GM10266 (cell line): ENCODE measurements around the gene USP40.

ENCODE experiments used
- DNase-seq: peaks from one replicate; pipeline ENCODE4 v3.0.0; 2012; ENCODE audit errors: extremely low spot score
- TF ChIP-seq, protein P1 (sequence below): IDR thresholded peaks from 2 replicates; pipeline ENCODE4 v1.5.1; 2012; ENCODE audit warnings: mild to moderate bottlenecking, low read depth; ENCODE audit not compliant: control insufficient read depth, insufficient read depth; ENCODE audit errors: missing control alignments

Gene USP40

DNA sequence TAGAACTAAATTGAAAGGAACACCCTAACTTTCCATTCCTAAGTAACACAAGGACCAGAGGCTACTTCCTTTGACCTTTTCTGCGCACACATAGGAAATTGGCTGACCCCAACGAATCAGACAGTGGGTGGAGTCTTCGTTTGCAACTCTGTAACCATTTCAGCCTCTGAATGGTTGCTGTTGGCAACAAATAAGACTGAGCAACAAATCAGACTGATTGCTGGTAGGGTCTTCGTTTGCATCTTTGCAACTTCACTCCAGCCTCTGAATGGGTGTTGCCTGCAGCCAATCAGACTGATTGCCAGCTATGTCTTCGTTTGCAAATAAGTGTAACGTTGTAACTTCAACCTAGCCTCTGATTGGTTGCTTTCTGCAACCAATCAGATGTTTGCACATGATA, 34.6 kb downstream of the USP40 start:
- no peak for DNase-seq
- TF ChIP-seq, protein P1, sequence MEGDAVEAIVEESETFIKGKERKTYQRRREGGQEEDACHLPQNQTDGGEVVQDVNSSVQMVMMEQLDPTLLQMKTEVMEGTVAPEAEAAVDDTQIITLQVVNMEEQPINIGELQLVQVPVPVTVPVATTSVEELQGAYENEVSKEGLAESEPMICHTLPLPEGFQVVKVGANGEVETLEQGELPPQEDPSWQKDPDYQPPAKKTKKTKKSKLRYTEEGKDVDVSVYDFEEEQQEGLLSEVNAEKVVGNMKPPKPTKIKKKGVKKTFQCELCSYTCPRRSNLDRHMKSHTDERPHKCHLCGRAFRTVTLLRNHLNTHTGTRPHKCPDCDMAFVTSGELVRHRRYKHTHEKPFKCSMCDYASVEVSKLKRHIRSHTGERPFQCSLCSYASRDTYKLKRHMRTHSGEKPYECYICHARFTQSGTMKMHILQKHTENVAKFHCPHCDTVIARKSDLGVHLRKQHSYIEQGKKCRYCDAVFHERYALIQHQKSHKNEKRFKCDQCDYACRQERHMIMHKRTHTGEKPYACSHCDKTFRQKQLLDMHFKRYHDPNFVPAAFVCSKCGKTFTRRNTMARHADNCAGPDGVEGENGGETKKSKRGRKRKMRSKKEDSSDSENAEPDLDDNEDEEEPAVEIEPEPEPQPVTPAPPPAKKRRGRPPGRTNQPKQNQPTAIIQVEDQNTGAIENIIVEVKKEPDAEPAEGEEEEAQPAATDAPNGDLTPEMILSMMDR: no peak

DNA sequence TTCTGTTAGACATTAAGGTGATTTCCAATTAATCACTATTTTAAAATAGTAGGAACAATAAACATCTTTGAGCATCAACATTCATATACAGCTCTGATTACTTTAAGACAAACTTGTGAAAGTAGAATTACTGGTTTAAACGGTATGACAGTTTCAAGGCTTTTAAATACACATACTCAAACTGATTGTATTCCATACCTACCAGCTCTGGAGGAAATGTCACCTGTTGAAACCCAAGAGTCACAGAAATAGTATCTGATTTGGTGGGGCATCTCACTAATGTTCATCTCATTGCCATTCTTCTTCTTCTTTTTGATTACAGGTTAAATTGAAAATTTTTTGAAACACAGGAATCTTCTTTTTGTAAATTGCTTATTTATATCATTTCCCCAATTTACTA, 36.2 kb downstream of the USP40 start:
- TF ChIP-seq, protein P1: no peak
- DNase-seq: no peak

DNA sequence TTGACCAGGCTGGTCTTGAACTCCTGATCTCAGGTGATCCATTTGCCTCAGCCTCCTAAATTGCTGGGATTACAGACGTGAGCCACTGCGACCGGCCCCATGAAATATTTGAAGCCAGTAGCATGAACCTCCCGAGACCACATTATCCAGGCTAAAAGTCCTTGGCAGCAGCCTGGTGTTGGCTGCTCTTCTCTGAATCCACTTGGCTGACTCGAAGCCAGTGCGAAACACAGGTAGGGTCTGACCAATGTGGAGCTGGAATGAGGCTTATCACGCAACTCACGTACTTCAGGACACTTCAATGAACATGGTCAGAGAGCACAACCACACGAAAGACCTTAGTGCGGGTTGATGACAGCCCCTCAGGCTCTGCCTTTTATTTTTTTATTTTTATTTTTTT, 38.4 kb downstream of the USP40 start:
- TF ChIP-seq, protein P1: no peak
- DNase-seq: no peak

GRCh38 chr2:233525791-233526190, 40.8 kb downstream of the USP40 start:
- TF ChIP-seq, protein P1: no peak
- no peak for DNase-seq

GRCh38 chr2:233519787-233520611, 46.6 kb downstream of the USP40 start:
- peak; percentile 32 for DNase-seq
- TF ChIP-seq, protein P1: no peak

GRCh38 chr2:233513953-233514655, 52.5 kb downstream of the USP40 start:
- TF ChIP-seq, protein P1: no peak
- no peak for DNase-seq
